OCI-LY3 (cell line): ENCODE measurements around the gene SULF2.

Experiments used
- CTCF ChIP-seq: fragments of 200-600, 300-600 bp; sonication (generic); IDR thresholded peaks from 2 replicates; pipeline ENCODE4 v1.5.1; 2014; ENCODE audit warnings: antibody characterized with exemption, low read length, low read depth
- EZH2phosphoT487 ChIP-seq: fragments of 200-600 bp; shearing (Covaris generic); IDR thresholded peaks from 2 replicates; pipeline ENCODE4 v1.6.1; 2018; ENCODE audit warnings: antibody characterized with exemption, mixed run types, low read depth

- TF ChIP-seq CTCF: no peak
- no peak for TF ChIP-seq EZH2phosphoT487
These were observed 71.3 kb downstream of the SULF2 start for GRCh38 chr20:47713878-47714450.
